Measurements from ENCODE around the gene BCO2. TPM values are rescaled to one million over a fixed set of nuclear protein-coding genes. Genes with fewer than 3 reads are reported as not detected.

Gene BCO2
- total and polyA plus RNA-seq, 4 donors, result 0.70 to 190 (median 78.8) TPM

DNA sequence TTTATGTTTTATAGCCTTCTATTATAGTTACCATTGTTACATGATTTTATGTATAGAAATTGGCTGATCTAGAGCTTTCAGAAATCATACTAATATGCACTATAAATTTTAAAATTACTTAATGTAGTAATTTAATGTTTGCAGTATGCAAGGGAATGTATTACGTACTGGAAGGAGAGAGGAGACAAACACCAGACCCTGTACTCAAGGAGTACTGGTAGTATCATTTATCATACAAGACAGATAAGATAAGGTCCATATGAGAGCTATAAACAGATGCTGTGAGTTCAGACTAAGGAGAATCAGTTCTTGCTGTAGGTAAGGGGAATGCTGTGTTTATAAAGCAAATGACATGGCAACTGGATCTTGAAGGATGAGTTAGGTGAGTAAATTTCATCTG is 765 bp downstream of the BCO2 start:
- peaks cover 0 to 9% (median 5%) of the 10 kb centered on the region in 4 donors for H3K36me3 ChIP-seq (ENCODE audit: control insufficient read depth in 4 of 4, insufficient read depth in 3 of 4, low read depth in 1 of 4, low read length in 3 of 4)
- peak overlapping the region; percentile 79 to 89 for H3K9ac ChIP-seq (ENCODE audit: low read depth in 1 of 2, low read length in 2 of 2)
- DNase-seq (ENCODE audit: low spot score), result no peak
- no peak for TF ChIP-seq JUND (IDR thresholded peaks at IDR 0.05)
- no peak for TF ChIP-seq RXRA (IDR thresholded peaks at IDR 0.05)
- TF ChIP-seq GABPA (IDR thresholded peaks at IDR 0.05 in 1 of 2, conservative IDR thresholded peaks at IDR 0.05 in 1 of 2), result no peak
- 33% methylated on average over 1 of the region's 1 CpG for WGBS
- no peaks in the 10 kb centered on the region for H3K9me3 ChIP-seq (ENCODE audit: control insufficient read depth in 4 of 4, low read length in 3 of 4)
- H3K4me1 ChIP-seq (ENCODE audit: control insufficient read depth in 4 of 4, insufficient read depth in 4 of 4, low read length in 3 of 4), result peaks cover 0 to 8% (median 5%) of the 10 kb centered on the region in 4 donors
- peak overlapping the region; percentile 62 to 80 (median 74) for H3K4me3 ChIP-seq (ENCODE audit: low read depth in 1 of 3, low read length in 3 of 3)
- no peaks in the 10 kb centered on the region for H3K27me3 ChIP-seq (ENCODE audit: control insufficient read depth in 4 of 4, insufficient read depth in 4 of 4, low read length in 3 of 4)
- H3K27ac ChIP-seq (ENCODE audit: low read depth in 1 of 2, low read length in 2 of 2), result peak overlapping the region; percentile 73 to 84

DNA sequence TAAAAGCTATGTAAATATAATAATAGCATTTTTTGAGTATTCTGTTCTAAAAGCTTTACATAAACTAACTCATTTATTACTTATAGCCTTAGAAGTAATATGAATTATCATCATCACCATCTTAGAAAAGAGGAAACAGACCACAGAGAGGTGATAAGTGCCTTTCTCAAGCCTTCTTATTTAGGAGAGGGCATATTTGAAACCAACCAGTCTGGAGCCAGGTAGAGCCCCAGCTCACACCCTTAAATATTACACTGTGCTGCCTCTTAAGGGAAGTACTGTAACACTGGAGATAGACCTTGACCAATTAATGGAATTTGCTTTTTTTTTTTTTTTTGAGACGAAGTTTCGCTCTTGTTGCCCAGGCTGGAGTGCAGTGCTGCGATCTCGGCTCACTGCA is 2.3 kb downstream of the BCO2 start:
- Histone ChIP-seq H3K4me3 (ENCODE audit: low read depth in 1 of 3, low read length in 3 of 3) (peak overlapping the region; percentile 5 to 80 (median 62)), H3K27me3 (ENCODE audit: control insufficient read depth in 4 of 4, insufficient read depth in 4 of 4, low read length in 3 of 4) (no peaks in the 10 kb centered on the region), H3K4me1 (ENCODE audit: control insufficient read depth in 4 of 4, insufficient read depth in 4 of 4, low read length in 3 of 4) (peaks cover 0 to 8% (median 5%) of the 10 kb centered on the region in 4 donors), H3K9me3 (ENCODE audit: control insufficient read depth in 4 of 4, low read length in 3 of 4) (no peaks in the 10 kb centered on the region), H3K36me3 (ENCODE audit: control insufficient read depth in 4 of 4, insufficient read depth in 3 of 4, low read depth in 1 of 4, low read length in 3 of 4) (peaks cover 0 to 12% (median 7%) of the 10 kb centered on the region in 4 donors), H3K27ac (ENCODE audit: low read depth in 1 of 2, low read length in 2 of 2) (peak overlapping the region; percentile 52 to 84), H3K9ac (ENCODE audit: low read depth in 1 of 2, low read length in 2 of 2) (peak overlapping the region; percentile 79 to 89)
- 30% methylated on average over 4 of the region's 4 CpGs for WGBS
- no peak for DNase-seq (ENCODE audit: low spot score)
- peak in 1 of 2 donors; percentile 28 for TF ChIP-seq HNF4A (conservative IDR thresholded peaks at IDR 0.05)
- TF ChIP-seq FOXA2 (IDR thresholded peaks at IDR 0.05), result no peak
- no peak for TF ChIP-seq GABPA (IDR thresholded peaks at IDR 0.05 in 1 of 2, conservative IDR thresholded peaks at IDR 0.05 in 1 of 2)
- TF ChIP-seq, protein P1, sequence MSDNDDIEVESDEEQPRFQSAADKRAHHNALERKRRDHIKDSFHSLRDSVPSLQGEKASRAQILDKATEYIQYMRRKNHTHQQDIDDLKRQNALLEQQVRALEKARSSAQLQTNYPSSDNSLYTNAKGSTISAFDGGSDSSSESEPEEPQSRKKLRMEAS (IDR thresholded peaks at IDR 0.05), result no peak
- TF ChIP-seq TAF1 (conservative IDR thresholded peaks at IDR 0.05), result peak; percentile 46

DNA sequence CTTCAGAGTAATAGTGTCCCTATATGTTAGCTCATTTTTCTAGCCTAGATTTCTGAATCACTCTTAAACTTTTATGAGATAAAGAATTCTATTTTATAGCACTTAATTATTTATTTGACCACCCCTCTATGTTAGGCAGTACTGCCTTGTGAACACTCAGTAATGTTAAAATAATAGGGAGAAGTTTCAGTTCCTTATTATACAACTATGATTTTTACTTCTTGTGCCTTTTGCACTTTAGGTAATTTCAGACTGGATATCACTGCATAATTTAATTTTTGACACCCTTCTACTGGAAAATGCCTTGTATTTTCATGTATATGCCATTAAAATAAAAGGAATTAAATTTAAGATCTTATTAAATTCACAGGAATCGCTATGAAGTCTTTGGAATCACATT is 3.1 kb downstream of the BCO2 start:
- Histone ChIP-seq H3K27ac (ENCODE audit: low read depth in 1 of 2, low read length in 2 of 2) (peak overlapping the region; percentile 48 to 52), H3K27me3 (ENCODE audit: control insufficient read depth in 4 of 4, insufficient read depth in 4 of 4, low read length in 3 of 4) (no peaks in the 10 kb centered on the region), H3K9ac (ENCODE audit: low read depth in 1 of 2, low read length in 2 of 2) (peak overlapping the region in 1 of 2 donors; percentile 42), H3K9me3 (ENCODE audit: control insufficient read depth in 4 of 4, low read length in 3 of 4) (no peaks in the 10 kb centered on the region), H3K4me3 (ENCODE audit: low read depth in 1 of 3, low read length in 3 of 3) (peak overlapping the region in 2 of 3 donors; percentile 62 to 80), H3K4me1 (ENCODE audit: control insufficient read depth in 4 of 4, insufficient read depth in 4 of 4, low read length in 3 of 4) (peaks cover 0 to 8% (median 5%) of the 10 kb centered on the region in 4 donors), H3K36me3 (ENCODE audit: control insufficient read depth in 4 of 4, insufficient read depth in 3 of 4, low read depth in 1 of 4, low read length in 3 of 4) (peaks cover 0 to 12% (median 7%) of the 10 kb centered on the region in 4 donors)
- WGBS, result 95% methylated on average over 1 of the region's 1 CpG
- DNase-seq (ENCODE audit: low spot score), result no peak
- TF ChIP-seq EGR1 (IDR thresholded peaks at IDR 0.05; ENCODE audit: low read depth in 2 of 2) (no peak), YY1 (IDR thresholded peaks at IDR 0.05) (no peak), HNF4A (conservative IDR thresholded peaks at IDR 0.05) (no peak), FOXA2 (IDR thresholded peaks at IDR 0.05) (no peak), JUND (IDR thresholded peaks at IDR 0.05) (no peak), RAD21 (IDR thresholded peaks at IDR 0.05) (no peak), SP1 (IDR thresholded peaks at IDR 0.05) (no peak), TAF1 (conservative IDR thresholded peaks at IDR 0.05) (no peak), NR2F2 (IDR thresholded peaks at IDR 0.05) (no peak), HNF4G (IDR thresholded peaks at IDR 0.05) (no peak), GABPA (IDR thresholded peaks at IDR 0.05 in 1 of 2, conservative IDR thresholded peaks at IDR 0.05 in 1 of 2) (no peak), FOXA1 (IDR thresholded peaks at IDR 0.05) (no peak), RXRA (IDR thresholded peaks at IDR 0.05) (no peak)
- TF ChIP-seq, protein P2, sequence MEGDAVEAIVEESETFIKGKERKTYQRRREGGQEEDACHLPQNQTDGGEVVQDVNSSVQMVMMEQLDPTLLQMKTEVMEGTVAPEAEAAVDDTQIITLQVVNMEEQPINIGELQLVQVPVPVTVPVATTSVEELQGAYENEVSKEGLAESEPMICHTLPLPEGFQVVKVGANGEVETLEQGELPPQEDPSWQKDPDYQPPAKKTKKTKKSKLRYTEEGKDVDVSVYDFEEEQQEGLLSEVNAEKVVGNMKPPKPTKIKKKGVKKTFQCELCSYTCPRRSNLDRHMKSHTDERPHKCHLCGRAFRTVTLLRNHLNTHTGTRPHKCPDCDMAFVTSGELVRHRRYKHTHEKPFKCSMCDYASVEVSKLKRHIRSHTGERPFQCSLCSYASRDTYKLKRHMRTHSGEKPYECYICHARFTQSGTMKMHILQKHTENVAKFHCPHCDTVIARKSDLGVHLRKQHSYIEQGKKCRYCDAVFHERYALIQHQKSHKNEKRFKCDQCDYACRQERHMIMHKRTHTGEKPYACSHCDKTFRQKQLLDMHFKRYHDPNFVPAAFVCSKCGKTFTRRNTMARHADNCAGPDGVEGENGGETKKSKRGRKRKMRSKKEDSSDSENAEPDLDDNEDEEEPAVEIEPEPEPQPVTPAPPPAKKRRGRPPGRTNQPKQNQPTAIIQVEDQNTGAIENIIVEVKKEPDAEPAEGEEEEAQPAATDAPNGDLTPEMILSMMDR (IDR thresholded peaks at IDR 0.05; ENCODE audit: low read depth, low read length, missing input control), result no peak
- TF ChIP-seq, protein P1 (IDR thresholded peaks at IDR 0.05), result no peak
- TF ChIP-seq, protein P3, sequence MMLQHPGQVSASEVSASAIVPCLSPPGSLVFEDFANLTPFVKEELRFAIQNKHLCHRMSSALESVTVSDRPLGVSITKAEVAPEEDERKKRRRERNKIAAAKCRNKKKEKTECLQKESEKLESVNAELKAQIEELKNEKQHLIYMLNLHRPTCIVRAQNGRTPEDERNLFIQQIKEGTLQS (IDR thresholded peaks at IDR 0.05), result no peak
- TF ChIP-seq, protein P4, sequence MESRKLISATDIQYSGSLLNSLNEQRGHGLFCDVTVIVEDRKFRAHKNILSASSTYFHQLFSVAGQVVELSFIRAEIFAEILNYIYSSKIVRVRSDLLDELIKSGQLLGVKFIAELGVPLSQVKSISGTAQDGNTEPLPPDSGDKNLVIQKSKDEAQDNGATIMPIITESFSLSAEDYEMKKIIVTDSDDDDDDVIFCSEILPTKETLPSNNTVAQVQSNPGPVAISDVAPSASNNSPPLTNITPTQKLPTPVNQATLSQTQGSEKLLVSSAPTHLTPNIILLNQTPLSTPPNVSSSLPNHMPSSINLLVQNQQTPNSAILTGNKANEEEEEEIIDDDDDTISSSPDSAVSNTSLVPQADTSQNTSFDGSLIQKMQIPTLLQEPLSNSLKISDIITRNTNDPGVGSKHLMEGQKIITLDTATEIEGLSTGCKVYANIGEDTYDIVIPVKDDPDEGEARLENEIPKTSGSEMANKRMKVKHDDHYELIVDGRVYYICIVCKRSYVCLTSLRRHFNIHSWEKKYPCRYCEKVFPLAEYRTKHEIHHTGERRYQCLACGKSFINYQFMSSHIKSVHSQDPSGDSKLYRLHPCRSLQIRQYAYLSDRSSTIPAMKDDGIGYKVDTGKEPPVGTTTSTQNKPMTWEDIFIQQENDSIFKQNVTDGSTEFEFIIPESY (IDR thresholded peaks at IDR 0.05), result no peak
- TF ChIP-seq, protein P5, sequence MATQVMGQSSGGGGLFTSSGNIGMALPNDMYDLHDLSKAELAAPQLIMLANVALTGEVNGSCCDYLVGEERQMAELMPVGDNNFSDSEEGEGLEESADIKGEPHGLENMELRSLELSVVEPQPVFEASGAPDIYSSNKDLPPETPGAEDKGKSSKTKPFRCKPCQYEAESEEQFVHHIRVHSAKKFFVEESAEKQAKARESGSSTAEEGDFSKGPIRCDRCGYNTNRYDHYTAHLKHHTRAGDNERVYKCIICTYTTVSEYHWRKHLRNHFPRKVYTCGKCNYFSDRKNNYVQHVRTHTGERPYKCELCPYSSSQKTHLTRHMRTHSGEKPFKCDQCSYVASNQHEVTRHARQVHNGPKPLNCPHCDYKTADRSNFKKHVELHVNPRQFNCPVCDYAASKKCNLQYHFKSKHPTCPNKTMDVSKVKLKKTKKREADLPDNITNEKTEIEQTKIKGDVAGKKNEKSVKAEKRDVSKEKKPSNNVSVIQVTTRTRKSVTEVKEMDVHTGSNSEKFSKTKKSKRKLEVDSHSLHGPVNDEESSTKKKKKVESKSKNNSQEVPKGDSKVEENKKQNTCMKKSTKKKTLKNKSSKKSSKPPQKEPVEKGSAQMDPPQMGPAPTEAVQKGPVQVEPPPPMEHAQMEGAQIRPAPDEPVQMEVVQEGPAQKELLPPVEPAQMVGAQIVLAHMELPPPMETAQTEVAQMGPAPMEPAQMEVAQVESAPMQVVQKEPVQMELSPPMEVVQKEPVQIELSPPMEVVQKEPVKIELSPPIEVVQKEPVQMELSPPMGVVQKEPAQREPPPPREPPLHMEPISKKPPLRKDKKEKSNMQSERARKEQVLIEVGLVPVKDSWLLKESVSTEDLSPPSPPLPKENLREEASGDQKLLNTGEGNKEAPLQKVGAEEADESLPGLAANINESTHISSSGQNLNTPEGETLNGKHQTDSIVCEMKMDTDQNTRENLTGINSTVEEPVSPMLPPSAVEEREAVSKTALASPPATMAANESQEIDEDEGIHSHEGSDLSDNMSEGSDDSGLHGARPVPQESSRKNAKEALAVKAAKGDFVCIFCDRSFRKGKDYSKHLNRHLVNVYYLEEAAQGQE (IDR thresholded peaks at IDR 0.05), result no peak
